TTC549 (cell line): Measurements from ENCODE around the gene TRAT1.

Source experiments
- FAIRE-seq: peaks from 2 replicates; lab custom pipeline; 2012; peaks lifted over from hg19 to GRCh38; lab: Jason Lieb, UNC

TRAT1 gene

DNA sequence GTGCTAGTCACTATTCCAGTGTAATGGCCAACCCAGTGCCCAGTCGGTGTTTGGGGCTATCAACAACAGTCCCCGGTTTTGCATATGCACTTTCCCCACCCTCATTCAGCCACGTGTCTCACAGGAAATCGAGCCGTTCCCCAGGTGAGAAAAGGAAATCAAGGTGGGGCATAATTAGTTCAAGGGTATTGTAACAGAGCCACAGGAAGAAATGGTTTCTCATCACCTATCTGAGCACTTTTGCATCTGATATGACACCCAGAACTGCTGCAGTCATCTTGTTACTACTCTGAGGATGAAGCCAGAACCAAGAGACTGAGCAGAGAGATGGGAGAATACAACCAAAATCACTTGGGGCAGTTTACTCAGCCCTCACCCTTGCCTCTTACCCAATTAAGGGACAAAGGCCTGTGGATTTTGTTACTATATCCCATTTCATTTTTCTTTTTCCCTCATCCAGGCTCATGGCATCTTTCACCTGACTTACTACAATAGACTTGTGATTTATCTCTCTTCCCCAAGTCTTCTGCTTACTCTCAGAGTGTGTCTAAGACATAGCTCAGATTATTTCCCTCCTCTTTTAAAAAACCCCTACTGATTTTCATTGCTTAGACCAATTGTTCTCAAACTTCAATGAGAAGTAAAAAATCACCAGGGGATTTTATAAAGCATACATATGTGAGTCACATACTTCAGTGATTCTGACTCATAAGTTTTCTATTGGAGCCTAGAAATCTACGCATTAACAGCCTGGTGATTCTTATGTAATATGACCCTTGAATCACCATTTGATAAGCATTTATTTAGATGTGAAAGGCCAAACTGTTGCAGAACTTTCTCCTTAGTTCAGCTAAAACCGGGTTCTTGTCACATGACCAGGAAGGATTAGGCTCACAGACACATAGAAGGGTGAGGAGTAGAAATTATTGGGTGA is 40.5 kb downstream of the TRAT1 start:
- no peak for FAIRE-seq

GRCh38 chr3:108863799-108864135 is 41.2 kb downstream of the TRAT1 start:
- FAIRE-seq, result no peak

GRCh38 chr3:108877901-108878300 is 55.3 kb downstream of the TRAT1 start:
- no peak for FAIRE-seq

DNA sequence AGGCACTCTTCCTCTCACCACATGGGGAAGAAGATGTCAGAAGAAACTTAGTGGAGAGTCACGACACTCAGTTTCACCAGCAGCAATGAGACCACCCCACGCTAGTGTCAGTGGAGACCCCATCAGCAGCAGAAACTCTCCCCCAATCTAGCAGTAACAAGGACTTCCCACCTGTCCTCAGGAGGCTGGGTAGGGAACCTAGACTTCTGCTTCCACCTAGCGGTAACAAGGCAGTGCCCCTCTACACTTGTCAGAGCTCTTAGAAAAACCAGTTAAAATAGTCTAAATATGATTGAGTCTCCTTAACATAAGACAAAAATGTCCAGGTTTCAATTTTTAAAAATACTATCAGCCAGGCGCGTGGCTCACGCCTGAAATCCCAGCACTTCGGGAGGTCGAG is 57.3 kb downstream of the TRAT1 start:
- no peak for FAIRE-seq

DNA sequence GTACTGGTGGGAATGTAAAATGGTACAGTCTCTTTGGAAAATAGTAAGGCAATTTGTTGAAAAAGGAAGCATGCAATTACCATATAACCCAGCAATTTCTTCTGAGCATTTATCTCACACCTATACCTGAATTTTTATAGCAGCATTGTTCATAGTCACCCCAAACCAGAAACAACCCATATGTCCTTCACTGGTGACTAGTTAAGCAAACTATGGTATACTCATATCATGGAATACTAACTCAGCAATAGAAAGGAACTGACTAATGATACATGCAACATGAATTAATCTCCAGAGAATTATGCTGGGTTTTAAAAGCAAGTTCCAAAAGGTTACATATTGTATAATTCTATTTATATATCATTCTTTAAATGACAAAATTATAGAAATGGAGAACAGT is 60.2 kb downstream of the TRAT1 start:
- FAIRE-seq, result no peak

GRCh38 chr3:108883373-108883772 is 60.8 kb downstream of the TRAT1 start:
- no peak for FAIRE-seq

- no peak for FAIRE-seq
These were observed 64.5 kb downstream of the TRAT1 start for GRCh38 chr3:108887121-108887520.

GRCh38 chr3:108887777-108888176 is 65.2 kb downstream of the TRAT1 start:
- FAIRE-seq, result no peak

GRCh38 chr3:108891833-108892232 is 69.2 kb downstream of the TRAT1 start:
- no peak for FAIRE-seq

GRCh38 chr3:108894981-108895380 is 72.4 kb downstream of the TRAT1 start:
- no peak for FAIRE-seq

DNA sequence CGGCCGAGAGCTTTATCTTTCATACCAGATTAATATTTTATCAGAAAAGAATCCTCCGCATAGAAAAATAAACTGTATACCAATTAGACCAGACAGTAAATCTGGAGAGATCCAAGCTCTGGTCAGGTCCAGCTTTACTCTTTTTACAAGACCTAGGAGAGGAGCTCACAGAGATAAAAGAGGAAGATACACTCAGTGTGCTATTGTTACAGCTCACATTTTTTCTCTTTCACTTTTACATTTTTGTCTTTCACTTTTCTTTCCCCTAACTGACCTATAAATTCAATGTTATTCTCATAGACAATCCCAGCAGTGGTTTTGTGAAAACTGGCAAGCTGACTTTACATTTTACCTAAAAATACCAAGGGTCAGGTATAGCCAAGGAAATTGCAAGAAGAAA is 75.3 kb downstream of the TRAT1 start:
- FAIRE-seq, result no peak

GRCh38 chr3:108899530-108899929 is 76.9 kb downstream of the TRAT1 start:
- FAIRE-seq, result no peak
